ENCODE results near the gene FOXN1.
"Not testable (repeated sequence)": the region's sequence is repeated elsewhere in the genome, so short reads cannot be mapped to it uniquely, and the experiment has no call there.

FOXN1 gene

DNA sequence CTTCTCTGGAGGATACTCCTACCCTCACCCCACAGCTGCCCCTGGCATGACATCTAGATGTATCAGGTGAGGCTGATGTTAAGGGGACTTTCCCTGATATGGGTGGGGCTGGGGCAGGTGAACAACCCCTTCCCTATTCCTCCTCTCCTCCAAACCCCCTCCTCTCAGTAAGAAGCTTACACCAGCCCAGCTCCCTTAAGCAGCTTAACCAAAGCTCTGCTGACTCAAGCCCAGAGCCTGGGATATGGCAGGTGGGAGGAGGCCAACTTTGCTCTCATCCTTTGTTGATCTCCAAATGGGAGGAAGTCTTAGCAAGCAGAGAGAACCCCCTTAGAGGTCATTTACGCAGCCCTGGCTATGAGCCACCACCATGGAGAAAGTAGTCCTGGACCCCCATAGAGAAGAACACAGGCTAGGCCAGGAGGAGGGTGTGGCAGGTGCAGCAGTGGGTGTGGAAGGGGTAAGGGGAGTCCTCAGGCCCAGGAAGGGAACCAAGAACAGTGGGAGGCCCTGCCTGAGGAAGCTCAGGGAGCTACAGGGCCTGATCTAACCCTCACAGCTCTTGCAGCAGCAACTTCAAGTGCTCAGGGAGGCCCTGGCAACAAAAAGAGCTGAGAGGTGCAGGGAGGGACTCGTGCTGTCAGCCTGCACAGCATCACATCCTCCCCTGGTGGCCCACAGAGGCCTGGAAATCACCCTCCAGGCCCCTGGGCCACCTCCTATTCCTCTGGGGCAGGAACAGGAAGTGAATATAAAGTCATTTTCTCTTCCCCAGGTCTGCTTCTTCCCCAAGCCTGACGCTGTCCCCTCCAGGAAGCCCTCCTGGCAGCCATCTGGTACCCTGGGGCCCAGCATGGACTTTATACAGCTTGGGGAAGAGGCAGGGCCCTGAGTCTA lies 43.3 kb downstream of the FOXN1 start:
- DNase-seq, result peak; percentile 79

DNA sequence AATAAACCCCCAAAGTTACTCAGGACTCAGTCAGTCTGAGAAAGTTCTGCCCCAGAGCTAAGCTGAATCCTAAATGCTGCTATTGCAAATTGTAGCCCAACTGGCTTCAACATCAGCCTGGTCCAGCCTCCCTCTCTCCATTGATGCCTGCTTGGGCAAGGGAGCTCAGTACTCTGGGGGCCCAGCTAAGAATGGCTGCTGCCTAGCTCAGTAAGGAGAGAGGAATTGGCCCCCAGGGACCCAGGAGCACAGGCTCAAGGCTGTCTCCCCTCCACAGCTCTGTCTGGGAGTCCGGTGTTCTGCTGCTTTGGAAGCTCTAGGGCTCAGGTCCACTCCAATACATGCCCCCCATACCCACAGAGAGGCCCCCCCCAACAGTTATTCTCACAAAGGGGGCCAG lies 44.7 kb downstream of the FOXN1 start:
- DNase-seq, result no peak

- no peak for DNase-seq
These were observed 45.5 kb downstream of the FOXN1 start for GRCh38 chr17:28551421-28552175.

DNA sequence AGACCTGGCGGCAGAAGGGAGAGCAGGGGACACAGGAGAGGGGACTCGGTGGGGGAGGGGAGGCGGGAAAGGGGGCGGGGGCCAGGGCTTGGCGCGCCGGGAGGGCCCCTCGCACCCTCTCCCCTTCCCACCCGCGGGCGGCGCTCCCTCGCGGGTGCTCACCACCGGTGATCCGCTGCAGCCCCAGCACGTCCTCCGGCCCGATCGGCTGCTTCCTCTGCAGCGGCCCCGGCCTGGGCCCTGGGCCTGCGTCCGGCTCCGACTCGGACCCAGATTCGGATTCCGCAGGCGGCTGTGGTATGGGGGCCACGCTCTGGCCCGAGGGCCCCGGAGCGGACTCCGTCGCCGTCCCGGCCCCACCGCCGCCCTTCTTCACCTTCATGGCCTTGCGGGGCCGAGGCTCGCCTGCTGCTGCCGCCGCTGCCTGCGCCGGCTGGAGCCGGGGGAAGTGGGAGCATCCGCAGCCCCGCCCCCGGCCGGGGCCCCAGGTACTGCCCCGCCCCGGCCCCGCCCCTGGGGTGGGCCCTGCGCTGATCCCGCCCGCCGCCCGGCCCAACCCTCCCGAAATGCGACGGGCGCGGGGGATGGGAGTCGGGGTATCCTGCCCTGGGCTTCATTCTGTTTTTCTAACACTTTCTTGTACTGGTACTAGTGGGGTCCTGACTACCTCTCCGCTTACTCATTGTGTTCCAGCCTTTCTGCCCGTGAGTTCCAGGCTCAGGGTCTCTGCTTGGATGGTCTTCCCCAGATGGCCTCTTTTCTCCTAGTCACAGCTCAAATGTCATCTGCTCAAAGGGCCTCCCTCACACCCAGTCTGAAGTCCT lies 46.2 kb downstream of the FOXN1 start, which contains the start of gene UNC119:
TSS of gene UNC119 (minus strand) at position 449 of the 824 bp plus-strand sequence. CDS start at position 382, 67 bp downstream.
- peak; percentile 79 for DNase-seq

DNA sequence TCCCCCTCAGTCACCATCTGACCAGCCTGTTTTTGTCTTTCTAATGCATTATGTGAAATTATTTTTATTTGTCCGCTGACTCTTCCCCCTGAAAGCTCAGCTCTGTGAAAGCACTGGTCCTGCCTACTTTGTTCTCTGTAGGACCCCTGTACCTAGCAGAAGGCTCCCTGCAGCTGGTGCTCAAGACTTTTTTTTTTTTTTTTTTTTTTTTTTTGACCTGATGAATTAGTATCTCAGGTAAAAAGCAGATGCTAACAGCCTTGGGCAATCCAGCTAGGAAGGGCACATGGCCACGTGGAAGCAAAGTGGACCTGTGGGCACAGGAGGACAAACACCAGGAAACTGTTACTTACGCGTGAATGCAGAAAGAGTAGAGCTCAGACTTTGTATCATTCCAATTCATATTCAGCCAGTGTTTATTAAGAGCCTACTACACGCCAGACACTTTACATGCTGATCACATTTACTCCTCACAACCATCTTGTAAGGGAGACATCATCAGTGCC lies 46.9 kb downstream of the FOXN1 start:
- DNase-seq, result no peak

DNA sequence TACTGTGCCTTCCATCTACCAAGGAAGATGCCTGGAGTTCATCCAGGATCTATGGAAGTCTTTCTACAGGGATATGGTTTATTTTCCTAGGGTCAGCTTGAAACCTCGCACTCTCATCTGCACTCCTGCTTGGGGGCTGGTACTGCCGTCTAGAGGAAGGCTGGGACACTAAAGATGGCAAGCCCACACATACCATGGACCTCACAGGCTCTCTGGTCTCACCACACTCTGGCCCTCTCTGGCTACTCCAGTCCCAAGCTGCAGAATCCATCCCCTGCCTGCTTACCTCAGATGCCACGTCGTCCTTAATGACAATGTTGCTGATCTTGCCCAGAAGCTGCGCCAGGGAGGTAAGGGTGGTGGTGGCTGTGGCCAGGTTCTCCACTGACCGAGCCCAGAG lies 48.4 kb downstream of the FOXN1 start:
- DNase-seq, result no peak

DNA sequence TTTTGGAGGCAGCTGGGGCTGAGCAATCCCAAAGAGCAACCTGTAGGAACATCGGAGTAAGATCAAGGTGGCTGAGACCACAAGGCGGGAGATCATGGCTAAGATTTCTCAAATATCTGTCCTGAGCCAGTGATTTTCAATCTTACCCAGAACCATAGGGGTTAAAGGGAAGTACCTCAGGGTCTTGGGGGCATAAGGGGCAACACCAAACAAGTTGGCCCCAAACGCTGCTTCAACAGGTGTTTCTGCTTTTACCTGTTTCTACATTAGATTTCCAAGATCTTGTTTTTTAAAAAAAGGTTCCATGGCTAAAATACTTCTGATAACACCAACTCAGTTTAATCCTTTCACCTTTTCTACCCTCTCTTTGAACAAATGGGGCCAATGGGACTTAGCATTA lies 48.9 kb downstream of the FOXN1 start:
- DNase-seq, result no peak

DNA sequence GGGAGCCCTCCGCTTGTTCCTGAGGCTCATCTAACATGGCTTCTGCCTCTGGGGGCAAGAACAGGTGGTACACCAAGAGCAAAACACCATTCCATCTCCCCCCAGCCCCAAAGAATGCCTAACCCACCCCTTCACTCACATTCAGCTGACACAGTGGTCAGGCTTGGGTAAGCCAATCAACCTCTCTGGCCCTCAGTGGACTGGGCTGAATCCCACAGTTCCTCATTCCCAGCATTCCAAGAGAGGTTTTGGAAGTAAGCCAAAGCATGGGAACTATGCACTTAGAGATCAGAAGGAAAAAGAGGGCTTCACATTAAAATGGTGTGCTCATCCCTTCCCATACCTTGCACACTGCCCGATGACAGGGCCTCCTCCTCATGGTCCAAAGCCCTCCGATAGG lies 57.3 kb downstream of the FOXN1 start:
- no peak for DNase-seq

DNA sequence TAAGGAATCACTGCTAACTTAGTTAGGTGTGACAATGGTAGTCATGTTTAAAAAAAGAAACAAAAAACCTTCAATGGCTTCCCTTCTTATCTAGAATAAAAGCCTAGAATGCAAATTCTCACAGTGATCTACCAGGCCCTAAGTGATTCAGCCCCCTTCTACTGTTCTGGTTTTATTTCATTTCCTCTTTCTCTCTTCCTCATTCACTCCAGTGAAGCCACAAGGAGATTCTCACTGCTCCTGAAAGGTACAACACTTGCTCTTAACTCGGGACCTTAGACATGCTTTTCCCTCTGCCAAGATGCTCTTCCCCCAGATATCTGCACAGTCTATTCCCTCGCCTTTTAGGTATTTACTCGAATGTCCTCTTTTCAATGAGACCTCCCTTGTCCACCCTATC lies 61.5 kb downstream of the FOXN1 start:
- no peak for DNase-seq

- no peak for DNase-seq
These were observed 63.3 kb downstream of the FOXN1 start for GRCh38 chr17:28569446-28569845.

DNA sequence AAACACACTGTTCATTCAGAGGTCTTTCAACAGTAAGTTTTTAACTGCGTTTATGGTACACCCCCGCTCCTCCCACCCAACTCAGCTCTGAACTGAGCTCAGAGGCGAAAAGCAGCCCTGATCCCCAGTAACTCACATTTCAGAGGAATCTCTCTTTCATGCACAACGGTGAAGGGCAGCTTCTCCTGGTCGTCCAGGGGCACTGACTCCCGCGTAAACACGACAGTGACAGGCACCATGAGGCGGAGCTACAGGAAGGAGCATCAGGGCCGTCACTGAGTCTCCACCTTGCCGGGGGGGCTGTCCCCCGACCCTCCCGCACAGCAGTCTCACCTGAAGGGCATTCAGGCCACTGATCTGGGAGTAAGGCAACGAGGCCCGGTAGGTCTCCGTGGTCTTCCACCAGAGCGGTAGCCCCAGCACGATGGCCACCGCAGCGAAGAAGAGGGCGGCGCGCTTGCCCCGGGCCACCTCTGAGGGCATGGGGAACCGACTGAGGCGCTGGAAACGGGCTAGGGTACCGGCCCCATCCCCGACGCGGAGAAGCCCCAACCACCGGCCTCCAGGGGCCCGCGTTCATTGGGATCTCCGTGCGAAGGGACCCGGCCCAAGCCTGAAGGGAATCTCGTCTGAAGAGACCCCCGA lies 64.7 kb downstream of the FOXN1 start:
- peak; percentile 52 for DNase-seq

- peak; percentile 90 for DNase-seq
These were observed 65.4 kb downstream of the FOXN1 start, which contains the start of gene PIGS for GRCh38 chr17:28571361-28572122. PIGS (minus strand) TSS chr17:28571524; CDS start chr17:28571496, 28 bp downstream.

DNA sequence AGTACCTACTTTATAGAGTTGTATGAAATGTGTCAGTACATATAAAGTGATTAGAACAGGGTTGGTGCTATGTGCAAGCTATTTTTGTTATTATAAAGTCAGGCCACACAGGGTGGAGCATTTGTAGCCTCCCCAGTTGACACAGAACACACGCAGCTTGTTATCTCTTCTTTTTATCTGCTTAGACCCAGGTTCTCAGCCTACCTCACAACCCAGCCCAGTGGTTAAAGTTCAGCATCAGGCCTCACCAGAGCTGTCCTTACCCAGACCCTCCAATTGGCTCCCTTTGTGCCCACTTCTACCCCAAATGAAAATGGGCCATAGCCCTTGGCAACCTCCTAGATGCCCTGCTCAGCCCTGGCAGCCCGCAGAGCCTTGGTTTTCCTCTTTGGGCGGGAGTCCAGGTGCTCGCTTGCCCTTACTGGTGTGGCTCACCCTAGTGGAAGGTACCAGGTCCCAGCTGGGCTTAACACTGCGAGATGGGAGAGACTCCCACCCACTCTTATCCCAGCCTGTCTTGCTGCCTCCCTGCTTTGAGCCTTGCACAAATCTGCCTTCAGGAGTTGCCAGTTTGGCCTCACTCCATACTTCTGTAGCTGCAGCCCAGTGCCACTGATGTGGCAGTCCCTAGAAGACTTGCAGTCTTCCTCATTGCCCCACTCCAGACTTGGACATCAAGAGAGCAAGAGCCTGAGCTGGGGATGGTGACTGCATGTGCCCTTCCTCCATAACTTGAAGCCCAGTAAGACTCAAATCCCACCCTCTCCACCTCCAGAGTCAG lies 66.3 kb downstream of the FOXN1 start:
- DNase-seq, result no peak

DNA sequence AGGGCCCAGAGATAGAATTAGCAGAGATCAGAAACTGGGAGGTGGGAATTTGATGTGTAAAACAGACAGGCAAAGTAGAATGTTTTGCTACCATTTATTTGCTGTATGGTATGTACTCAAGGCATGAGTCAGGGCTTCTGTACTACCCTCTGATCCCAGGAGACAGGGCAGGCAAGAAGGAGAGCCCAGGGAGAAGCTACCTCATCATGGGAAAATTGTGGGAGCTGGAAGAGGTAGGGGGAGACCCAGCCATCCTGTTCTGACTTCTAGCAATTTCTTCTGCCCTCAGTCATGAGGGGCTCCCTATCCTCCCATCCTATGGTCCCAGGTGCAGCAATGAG lies 66.9 kb downstream of the FOXN1 start:
- no peak for DNase-seq

- DNase-seq, result no peak
These were observed 67.4 kb downstream of the FOXN1 start for GRCh38 chr17:28573521-28573920.

DNA sequence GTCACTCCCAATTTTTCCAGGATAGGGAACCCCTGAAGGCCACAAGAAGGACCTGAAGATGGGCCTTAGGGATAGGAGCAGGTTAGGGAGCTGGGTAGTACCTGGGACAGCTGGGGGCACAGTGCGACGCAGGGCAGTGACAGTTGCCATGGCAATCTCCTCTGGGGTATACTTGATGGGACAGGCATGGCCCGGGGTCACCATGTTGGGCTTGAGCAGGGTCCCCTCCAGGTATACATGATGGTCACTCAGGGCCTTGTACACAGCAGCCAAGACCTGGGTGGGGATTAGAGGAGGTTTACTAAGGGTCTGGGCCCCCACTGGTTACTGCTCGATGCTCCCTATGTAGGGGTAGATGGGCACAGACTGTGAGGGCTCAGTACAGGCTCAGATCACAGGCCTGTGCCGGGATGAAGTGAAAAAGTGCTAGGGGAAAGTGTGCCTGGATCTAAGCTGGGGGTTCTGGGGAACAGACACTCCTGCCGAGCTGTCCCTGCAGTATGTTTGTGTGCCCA lies 67.9 kb downstream of the FOXN1 start:
- DNase-seq, result no peak

- DNase-seq, result peak; percentile 32
These were observed 68.4 kb downstream of the FOXN1 start for GRCh38 chr17:28574526-28574925.

GRCh38 chr17:28575126-28575795 lies 69.1 kb downstream of the FOXN1 start:
- no peak for DNase-seq

GRCh38 chr17:28576016-28576415 lies 69.9 kb downstream of the FOXN1 start:
- not testable (repeated sequence) for DNase-seq

Measured in CD4-positive, alpha-beta T cell treated with Interleukin-10 for 1 hour (primary cell).